ENCODE measurements around the gene AJAP1.

- no peak for TF ChIP-seq CTCF (IDR thresholded peaks at IDR 0.05)
- no peak for TF ChIP-seq ZFX (IDR thresholded peaks at IDR 0.05; ENCODE audit: borderline replicate concordance)
Observed at GRCh38 chr1:4661595-4661917, 7.1 kb downstream of the AJAP1 start.
